Measurements from ENCODE around the gene PCGF3. TPM values are rescaled to one million over a fixed set of nuclear protein-coding genes. Genes with fewer than 3 reads are reported as not detected.
"Not testable (repeated sequence)": the region's sequence is repeated elsewhere in the genome, so short reads cannot be mapped to it uniquely, and the experiment has no call there.

The PCGF3 gene
- polyA plus RNA-seq, 3 donors, result 60.9 to 88.3 (median 82.7) TPM

- not testable (repeated sequence) for DNase-seq
Observed at GRCh38 chr4:759810-760209, 54.2 kb downstream of the PCGF3 start.

- DNase-seq, result no peak
Observed at GRCh38 chr4:760616-761015, 55.0 kb downstream of the PCGF3 start.

GRCh38 chr4:761086-761485 is 55.5 kb downstream of the PCGF3 start:
- no peak for DNase-seq

- no peak for DNase-seq
Observed at GRCh38 chr4:761739-762138, 56.1 kb downstream of the PCGF3 start.

- no peak for DNase-seq
Observed at GRCh38 chr4:762211-763190, 56.9 kb downstream of the PCGF3 start.

GRCh38 chr4:763191-763810 is 57.7 kb downstream of the PCGF3 start:
- DNase-seq, result no peak

GRCh38 chr4:763922-764321 is 58.3 kb downstream of the PCGF3 start:
- no peak for DNase-seq

- no peak for DNase-seq
Observed at GRCh38 chr4:764405-765169, 59.0 kb downstream of the PCGF3 start.

- DNase-seq, result no peak
Observed at GRCh38 chr4:766152-766515, 60.5 kb downstream of the PCGF3 start.

GRCh38 chr4:766559-767283 is 61.1 kb downstream of the PCGF3 start:
- no peak for DNase-seq

- DNase-seq, result no peak
Observed at GRCh38 chr4:768076-768475, 62.4 kb downstream of the PCGF3 start.

- no peak for DNase-seq
Observed at GRCh38 chr4:768995-769394, 63.4 kb downstream of the PCGF3 start.

GRCh38 chr4:769511-769910 is 63.9 kb downstream of the PCGF3 start:
- no peak for DNase-seq

- no peak for DNase-seq
Observed at GRCh38 chr4:770022-770421, 64.4 kb downstream of the PCGF3 start.

GRCh38 chr4:771464-771863 is 65.8 kb downstream of the PCGF3 start:
- no peak for DNase-seq

GRCh38 chr4:772118-772517 is 66.5 kb downstream of the PCGF3 start:
- DNase-seq, result no peak

- no peak for DNase-seq
Observed at GRCh38 chr4:772776-773175, 67.1 kb downstream of the PCGF3 start.

GRCh38 chr4:773214-773613 is 67.6 kb downstream of the PCGF3 start:
- DNase-seq, result no peak

GRCh38 chr4:774419-775092 is 68.9 kb downstream of the PCGF3 start:
- DNase-seq, result not testable (repeated sequence)

GRCh38 chr4:775485-775884 is 69.9 kb downstream of the PCGF3 start:
- DNase-seq, result not testable (repeated sequence)

GRCh38 chr4:776743-777441 is 71.3 kb downstream of the PCGF3 start:
- no peak for DNase-seq

Measured in renal pelvis (tissue), 4 donors.